Keratinocyte (primary cell): ENCODE measurements around the gene MOK.

Source experiments
- CTCF ChIP-seq, 3 experiments: IDR thresholded peaks in 1 of 3; conservative IDR thresholded peaks in 1 of 3; optimal IDR thresholded peaks in 1 of 3; 2 replicates in 2 of 3; 3 replicates in 1 of 3; pipeline versions ENCODE3 to v1.5.1; 2011; ENCODE audit warnings: low read length in 3 of 3, mild to moderate bottlenecking in 3 of 3, moderate library complexity in 2 of 3, control low read depth in 1 of 3, inconsistent platforms in 1 of 3; ENCODE audit not compliant: insufficient read depth in 2 of 3; ENCODE audit errors: extremely low read depth in 1 of 3
- EZH2 ChIP-seq: IDR thresholded peaks from one replicate; pipeline ENCODE4 v1.6.1; 2012; ENCODE audit warnings: inconsistent platforms, mild to moderate bottlenecking, low read length, moderate library complexity

GRCh38 chr14:102248121-102248520, 56.8 kb downstream of the MOK start:
- no peak for TF ChIP-seq CTCF (optimal IDR thresholded peaks at IDR 0.05 in 1 of 3, IDR thresholded peaks at IDR 0.05 in 1 of 3, conservative IDR thresholded peaks at IDR 0.05 in 1 of 3; ENCODE audit: extremely low read depth in 1 of 3, insufficient read depth in 2 of 3, low read length in 3 of 3)
- no peak for TF ChIP-seq EZH2
